IPS DF 4.7 (cell line): ENCODE data around the gene GPR17.

Experiments used
- DNase-seq: peaks from one replicate; pipeline ENCODE4 v3.0.0-alpha.2; 2013; ENCODE audit warnings: low spot score; ENCODE audit errors: extremely low read depth

The GPR17 gene

GRCh38 chr2:127670055-127670956, 24.4 kb downstream of the GPR17 start:
- DNase-seq, result no peak

- no peak for DNase-seq
Observed at GRCh38 chr2:127670957-127671290, 25.0 kb downstream of the GPR17 start.

- DNase-seq, result no peak
Observed at GRCh38 chr2:127671557-127672302, 25.8 kb downstream of the GPR17 start.

GRCh38 chr2:127672341-127673224, 26.6 kb downstream of the GPR17 start:
- DNase-seq, result no peak

- no peak for DNase-seq
Observed at GRCh38 chr2:127673291-127674069, 27.5 kb downstream of the GPR17 start.

GRCh38 chr2:127674241-127675209, 28.6 kb downstream of the GPR17 start:
- no peak for DNase-seq

GRCh38 chr2:127675331-127676261, 29.6 kb downstream of the GPR17 start, which contains the start of gene LIMS2:
TSS of gene LIMS2 (minus strand) at chr2:127675530. CDS start at chr2:127675024, 506 bp downstream.
- no peak for DNase-seq

GRCh38 chr2:127676906-127677305, 31.0 kb downstream of the GPR17 start:
- DNase-seq, result no peak

- no peak for DNase-seq
Observed at GRCh38 chr2:127678531-127678930, 32.6 kb downstream of the GPR17 start.

- no peak for DNase-seq
Observed at GRCh38 chr2:127678991-127679390, 33.0 kb downstream of the GPR17 start.

- no peak for DNase-seq
Observed at GRCh38 chr2:127679680-127680361, 33.9 kb downstream of the GPR17 start.

GRCh38 chr2:127680706-127681287, 34.8 kb downstream of the GPR17 start:
- no peak for DNase-seq

GRCh38 chr2:127681288-127681804, 35.4 kb downstream of the GPR17 start:
- DNase-seq, result no peak

- no peak for DNase-seq
Observed at GRCh38 chr2:127681976-127682857, 36.3 kb downstream of the GPR17 start.

- no peak for DNase-seq
Observed at GRCh38 chr2:127683056-127683455, 37.1 kb downstream of the GPR17 start.

- DNase-seq, result no peak
Observed at GRCh38 chr2:127683757-127684156, 37.8 kb downstream of the GPR17 start.
